ENCODE results near the gene PMEPA1.

- TF ChIP-seq CTCF (conservative IDR thresholded peaks at IDR 0.05) (no peak), EZH2 (IDR thresholded peaks at IDR 0.05; ENCODE audit: low read depth) (no peak)
These were observed 28.7 kb upstream of the PMEPA1 start for GRCh38 chr20:57738484-57738883.
